HUDEP-2 (cell line): ENCODE results near the gene MTMR12.
"Not testable (repeated sequence)": the region's sequence is repeated elsewhere in the genome, so short reads cannot be mapped to it uniquely, and the experiment has no call there.

Source experiments
- DNase-seq, 76 experiments: peaks; one replicate each; lab custom pipeline; 2025; ENCODE audit not compliant: unreplicated experiment in 76 of 76; lab: John Stamatoyannopoulos, UW

MTMR12 gene

DNA sequence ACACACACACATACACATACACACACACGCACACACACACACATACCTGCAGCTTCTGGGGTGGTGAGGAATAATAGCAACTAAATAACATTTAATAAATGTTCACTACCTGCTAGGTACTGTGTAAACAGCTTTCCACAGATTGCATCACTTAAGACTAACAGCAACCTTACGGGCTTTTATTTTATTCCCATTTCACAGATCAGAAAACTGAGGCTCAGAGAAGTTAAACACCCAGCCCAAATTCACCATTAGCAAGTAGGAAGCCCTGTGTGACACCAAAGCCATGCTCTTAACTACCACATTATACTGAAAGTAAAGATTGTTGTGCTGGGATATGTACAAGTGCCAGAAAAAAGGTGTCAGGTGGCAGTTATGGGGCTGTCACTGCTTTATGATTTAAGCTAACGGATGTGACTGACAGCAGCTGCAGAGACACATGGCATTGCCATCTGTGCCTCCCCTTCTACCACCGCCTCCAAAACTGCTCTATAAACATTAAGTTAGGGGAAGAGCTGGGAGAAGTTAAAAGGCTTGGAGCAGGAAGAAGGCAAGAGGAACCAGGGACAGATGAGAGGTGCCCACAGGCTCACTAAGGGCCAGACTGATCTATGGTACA is 13.6 kb downstream of the MTMR12 start:
- no peak for DNase-seq

DNA sequence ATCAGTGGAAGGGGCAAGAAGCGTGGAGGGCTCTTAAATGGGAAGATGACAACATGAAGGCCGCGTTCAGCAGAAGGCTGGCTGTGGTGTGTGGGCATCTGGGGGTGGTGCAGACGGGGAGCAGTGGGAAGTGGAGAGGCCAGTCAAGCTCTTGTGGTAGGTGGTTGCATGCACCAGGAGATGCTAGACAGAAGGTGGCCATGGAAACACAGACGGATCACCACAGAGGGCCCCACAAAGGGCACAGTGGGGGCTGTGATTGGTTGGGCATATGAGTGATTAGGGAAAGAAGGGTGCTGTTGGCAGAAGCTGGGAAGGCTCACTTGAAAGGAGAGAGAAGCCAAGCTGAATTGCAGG is 14.7 kb downstream of the MTMR12 start:
- DNase-seq: peak in 50 of 76 experiments; percentile 16 to 79 (median 49)

- peak in 67 of 76 experiments; percentile 20 to 79 (median 52) for DNase-seq
Measured at GRCh38 chr5:32297181-32298058, 15.3 kb downstream of the MTMR12 start.

DNA sequence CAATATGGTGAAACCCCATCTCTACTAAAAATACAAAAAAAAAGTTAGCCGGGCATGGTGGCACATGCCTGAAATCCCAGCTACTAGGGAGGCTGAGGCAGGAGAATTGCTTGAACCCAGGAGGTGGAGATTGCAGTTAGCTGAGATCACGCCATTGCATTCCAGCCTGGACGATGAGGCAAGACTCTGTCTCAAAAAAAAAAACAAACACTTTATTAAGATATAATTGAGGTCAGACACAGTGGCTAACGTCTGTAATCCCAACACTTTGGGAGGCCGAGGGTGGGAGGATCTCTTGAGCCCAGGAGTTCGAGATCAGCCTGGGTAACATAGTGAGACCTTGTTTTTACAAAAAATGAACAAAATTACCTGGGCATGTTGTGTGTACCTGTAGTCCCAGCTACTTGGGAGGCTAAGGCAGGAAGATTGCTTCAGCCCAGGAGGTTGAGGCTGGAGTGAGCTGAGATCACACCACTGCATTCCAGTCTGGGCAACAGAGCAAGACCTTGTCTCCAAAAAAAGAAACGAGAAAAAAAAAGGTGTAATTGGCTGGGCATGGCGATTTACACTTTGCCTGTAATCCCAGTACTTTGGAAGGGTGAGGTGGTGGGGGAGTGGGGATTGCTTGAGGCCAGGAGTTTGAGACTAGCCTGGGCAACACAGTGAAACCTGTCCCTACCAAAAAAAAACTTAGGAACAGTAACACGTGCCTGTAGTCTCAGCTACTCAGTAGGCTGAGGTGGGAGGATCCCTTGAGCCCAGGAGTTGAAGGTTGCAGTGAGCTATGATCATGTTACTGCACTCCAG is 16.6 kb downstream of the MTMR12 start:
- DNase-seq: peak in 2 of 76 experiments; percentile 12 to 35

- no peak for DNase-seq
Measured at GRCh38 chr5:32291591-32291990, 21.1 kb downstream of the MTMR12 start.

GRCh38 chr5:32290922-32291321 is 21.8 kb downstream of the MTMR12 start:
- DNase-seq: no peak

DNA sequence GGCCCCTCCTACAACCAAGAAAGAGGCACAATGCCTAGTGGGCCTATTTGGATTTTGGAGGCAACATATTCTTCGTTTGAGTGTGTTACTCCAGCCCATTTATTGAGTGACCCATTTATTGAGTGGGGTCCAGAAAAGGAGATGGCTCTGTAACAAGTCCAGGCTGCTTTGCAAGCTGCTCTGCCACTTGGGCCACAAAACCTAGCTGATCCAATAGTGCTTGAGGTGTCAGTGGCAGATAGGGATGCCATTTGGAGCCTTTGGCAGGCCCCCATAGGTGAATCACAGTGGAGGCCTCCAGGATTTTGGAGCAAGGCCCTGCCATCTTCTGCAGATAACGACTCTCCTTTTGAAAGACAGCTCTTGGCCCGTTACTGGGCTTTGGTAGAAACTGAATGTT is 22.2 kb downstream of the MTMR12 start:
- DNase-seq: not testable (repeated sequence)

DNA sequence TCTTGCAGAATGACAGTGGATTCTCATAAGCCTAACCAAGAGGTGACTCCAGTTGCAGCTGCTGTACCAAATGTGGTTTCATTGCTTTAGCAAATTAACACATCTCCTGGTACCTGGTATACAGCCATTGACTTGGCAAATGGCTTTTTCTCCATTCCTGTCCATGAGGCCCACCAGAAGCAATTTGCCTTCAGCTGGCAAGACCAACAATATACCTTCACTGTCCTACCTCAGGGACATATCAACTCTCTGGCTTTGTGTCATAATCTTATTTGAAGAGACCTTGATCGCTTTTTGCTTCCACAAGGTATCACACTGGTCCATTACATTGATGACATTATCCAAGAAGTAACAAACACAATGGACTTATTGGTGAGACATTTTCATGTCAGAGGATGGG is 22.8 kb downstream of the MTMR12 start:
- not testable (repeated sequence) for DNase-seq

GRCh38 chr5:32288135-32288534 is 24.6 kb downstream of the MTMR12 start:
- peak in 50 of 76 experiments; percentile 4 to 69 (median 28) for DNase-seq

DNA sequence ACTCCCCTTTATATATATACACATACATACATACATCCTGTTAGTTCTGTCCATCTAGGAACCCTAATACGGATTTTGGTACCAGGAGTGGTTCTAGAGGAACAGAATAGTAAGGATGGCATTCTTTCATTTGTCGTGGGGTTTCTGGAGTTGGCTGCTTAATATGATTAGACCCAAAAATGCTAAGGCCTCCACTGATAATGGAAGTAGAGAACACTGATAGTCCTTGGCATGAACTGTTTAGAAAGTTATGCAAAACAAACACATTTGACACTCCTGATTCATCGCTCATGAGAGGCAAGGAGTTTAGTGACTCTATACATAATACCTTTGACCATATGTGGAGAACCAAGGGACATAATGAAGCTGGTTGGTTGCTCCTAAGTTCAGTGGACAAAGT is 25.2 kb downstream of the MTMR12 start:
- peak in 1 of 76 experiments; percentile 33 for DNase-seq

- DNase-seq: peak in 73 of 76 experiments; percentile 2 to 91 (median 66)
Measured at GRCh38 chr5:32285510-32286138, 27.1 kb downstream of the MTMR12 start.

DNA sequence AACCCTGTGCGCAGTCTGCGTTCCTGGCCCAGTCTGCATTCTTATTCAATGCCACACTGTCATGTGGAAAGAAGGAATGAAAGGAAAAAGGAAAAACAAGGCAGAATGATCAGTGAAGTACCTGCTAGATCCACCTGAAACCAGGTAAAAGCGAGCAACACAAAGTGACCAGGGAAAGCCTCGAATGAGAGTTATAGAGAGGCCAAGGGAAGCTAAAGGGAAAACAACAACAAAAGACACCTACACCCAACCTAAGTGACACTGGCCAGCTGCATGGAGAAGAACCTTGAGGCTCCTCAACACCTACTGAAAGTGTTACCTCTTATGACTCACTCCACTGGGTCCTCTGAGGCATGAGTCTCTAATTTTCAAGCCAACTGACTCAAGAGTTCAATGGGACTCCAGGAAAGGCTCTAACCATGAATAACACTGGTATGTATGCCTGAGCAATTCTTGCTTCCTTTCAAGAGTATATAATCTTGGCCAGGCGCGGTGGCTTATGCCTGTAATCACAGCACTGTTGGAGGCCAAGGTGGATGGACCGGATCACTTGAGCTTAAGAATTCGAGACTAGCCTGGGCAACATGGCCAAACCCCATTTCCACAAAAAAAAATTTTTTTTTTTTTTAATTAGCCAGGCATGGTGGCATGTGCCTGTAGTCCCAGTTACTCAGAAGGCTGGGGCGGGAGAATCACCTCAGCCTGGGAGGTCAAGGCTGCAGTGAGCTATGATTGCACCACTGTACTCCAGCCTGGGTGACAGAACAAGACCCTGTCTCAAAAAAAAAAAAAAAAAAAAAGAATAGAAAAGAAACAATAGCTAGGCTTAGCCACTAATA is 29.0 kb downstream of the MTMR12 start:
- DNase-seq: no peak

DNA sequence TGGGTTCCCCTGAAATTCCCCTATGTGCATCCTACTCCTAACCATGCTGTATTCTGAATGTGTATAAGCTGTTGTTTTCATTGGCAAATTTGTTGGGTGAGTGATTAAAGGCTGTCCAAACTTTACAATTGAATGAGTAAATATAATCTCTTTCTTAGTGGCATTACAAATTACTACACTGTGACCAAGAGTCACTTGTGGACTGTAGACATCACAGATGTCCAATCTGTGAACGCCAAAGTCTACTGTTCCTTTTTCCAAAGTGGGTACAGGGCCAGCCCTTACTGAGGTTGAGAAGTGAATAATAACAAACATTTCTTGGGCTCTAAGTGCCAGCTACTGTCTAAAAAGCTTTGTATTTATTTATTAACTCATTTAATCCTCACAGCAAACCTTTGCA is 29.7 kb downstream of the MTMR12 start:
- no peak for DNase-seq

DNA sequence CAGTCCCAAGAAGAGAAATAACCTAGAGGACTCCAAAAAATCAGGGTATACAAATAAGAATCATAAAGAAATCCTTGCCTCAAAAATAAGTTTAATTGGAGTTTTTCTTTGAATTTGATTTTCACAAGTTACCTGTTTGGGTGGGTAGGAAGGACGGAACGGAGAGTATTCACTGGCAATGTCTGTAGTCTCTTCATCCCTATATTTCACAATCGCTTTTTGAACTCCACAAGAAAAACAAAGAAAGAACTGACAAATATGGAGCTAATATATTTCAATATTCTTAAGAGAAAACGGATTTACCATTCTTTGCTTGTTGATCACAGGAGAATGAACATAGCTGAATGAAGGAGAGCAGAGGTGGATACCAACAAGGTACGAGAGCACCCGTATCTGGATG is 30.1 kb downstream of the MTMR12 start:
- DNase-seq: no peak

- peak in 1 of 76 experiments; percentile 22 for DNase-seq
Measured at GRCh38 chr5:32281378-32282133, 31.2 kb downstream of the MTMR12 start.

GRCh38 chr5:32280656-32281081 is 32.1 kb downstream of the MTMR12 start:
- DNase-seq: no peak

- no peak for DNase-seq
Measured at GRCh38 chr5:32279786-32280185, 33.0 kb downstream of the MTMR12 start.

DNA sequence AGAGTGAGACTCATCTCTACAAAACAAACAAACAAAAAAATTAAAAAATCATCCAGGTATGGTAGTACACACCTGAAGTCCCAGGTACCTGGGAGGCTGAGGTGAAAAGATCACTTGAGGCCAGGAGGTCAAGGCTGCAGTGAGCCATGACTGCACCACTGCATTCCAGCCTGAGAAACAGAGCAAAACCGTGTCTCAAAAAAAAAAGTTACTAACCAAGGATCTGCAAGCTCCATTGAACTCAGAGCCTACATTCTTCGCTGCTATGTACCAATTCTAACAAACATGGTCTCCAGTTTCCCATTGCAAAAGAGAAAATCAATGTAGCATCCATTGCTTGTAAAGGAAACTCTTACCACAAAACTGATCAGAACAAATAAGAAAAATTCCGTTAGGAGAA is 33.5 kb downstream of the MTMR12 start:
- DNase-seq: no peak

GRCh38 chr5:32278406-32278805 is 34.3 kb downstream of the MTMR12 start:
- DNase-seq: peak in 46 of 76 experiments; percentile 2 to 55 (median 27)
